Measurements from ENCODE around the gene MB. TPM values are rescaled to one million over a fixed set of nuclear protein-coding genes. Genes with fewer than 3 reads are reported as not detected.

MB gene
- total RNA-seq, 2 experiments from 2014 or later, result not detected

GRCh38 chr22:35628732-35629131, 11.6 kb upstream of the MB start:
- H3K27me3 ChIP-seq (ENCODE audit: control insufficient read depth in 1 of 2, insufficient read depth in 2 of 2, low read length in 2 of 2), result no peaks in the 10 kb centered on the region
- DNase-seq (no peak), ATAC-seq (ENCODE audit: poor library complexity) (no peak)
- no peaks in the 10 kb centered on the region for H3K36me3 ChIP-seq (ENCODE audit: insufficient read depth, low read length)
- H3K9me3 ChIP-seq (ENCODE audit: control insufficient read depth in 1 of 2, insufficient read depth in 1 of 2, low read length in 2 of 2), result no peaks in the 10 kb centered on the region
- no peak overlapping the region for H3K4me3 ChIP-seq (ENCODE audit: low read length)
- Mint-ChIP-seq H3K27me3 (peaks cover 9% of the 10 kb centered on the region), H3K4me1 (ENCODE audit: low read depth) (peaks cover 26% of the 10 kb centered on the region), H3K9me3 (no peaks in the 10 kb centered on the region), H3K4me3 (no peak overlapping the region), H3K27ac (no peak overlapping the region), H3K36me3 (ENCODE audit: low read depth) (no peaks in the 10 kb centered on the region)
- no peak for TF ChIP-seq CTCF (IDR thresholded peaks at IDR 0.05)
- H3K4me1 ChIP-seq (ENCODE audit: insufficient read depth, low read length), result peaks cover 18% of the 10 kb centered on the region
- POLR2A ChIA-PET, result no interaction called here
- intact Hi-C loops (cut with DNase I, micrococcal nuclease), result loop anchor here (1.0 to 5.0 kb wide), 4 partner anchors 34 to 554 kb away; no protein-coding TSS in a partner anchor
- H3K27ac ChIP-seq (ENCODE audit: low read depth in 1 of 2, low read length in 2 of 2), result no peak overlapping the region
- CTCF ChIA-PET, result no interaction called here

GRCh38 chr22:35627267-35628041, 10.3 kb upstream of the MB start:
- H3K36me3 Mint-ChIP-seq (ENCODE audit: low read depth), result no peaks in the 10 kb centered on the region
- Histone ChIP-seq H3K4me1 (ENCODE audit: insufficient read depth, low read length) (peaks cover 21% of the 10 kb centered on the region), H3K36me3 (ENCODE audit: insufficient read depth, low read length) (no peaks in the 10 kb centered on the region), H3K27me3 (ENCODE audit: control insufficient read depth in 1 of 2, insufficient read depth in 2 of 2, low read length in 2 of 2) (no peaks in the 10 kb centered on the region), H3K4me3 (ENCODE audit: low read length) (peak overlapping the region; percentile 54), H3K27ac (ENCODE audit: low read depth in 1 of 2, low read length in 2 of 2) (no peak overlapping the region), H3K9me3 (ENCODE audit: control insufficient read depth in 1 of 2, insufficient read depth in 1 of 2, low read length in 2 of 2) (no peaks in the 10 kb centered on the region)
- ChIA-PET POLR2A (interaction anchor here (0.6 to 1.4 kb wide), 3 partner anchors 21 to 288 kb away, joined by 3 to 7 read pairs (median 3); partner anchors contain the start of gene APOL6), CTCF (interaction anchor here (0.6 to 0.7 kb wide), 2 partner anchors 9 to 92 kb away, joined by 3 to 6 read pairs; no protein-coding TSS in a partner anchor)
- peak overlapping the region; percentile 79 for H3K4me3 Mint-ChIP-seq
- peaks cover 9% of the 10 kb centered on the region for H3K27me3 Mint-ChIP-seq
- peak; percentile 62 for ATAC-seq (ENCODE audit: poor library complexity)
- peaks cover 23% of the 10 kb centered on the region for H3K4me1 Mint-ChIP-seq (ENCODE audit: low read depth)
- TF ChIP-seq CTCF (IDR thresholded peaks at IDR 0.05), result peak; percentile 49
- intact Hi-C loops (cut with DNase I, micrococcal nuclease), result loop anchor here (1.0 to 5.0 kb wide), 6 partner anchors 35 to 555 kb away; no protein-coding TSS in a partner anchor
- H3K27ac Mint-ChIP-seq, result no peak overlapping the region
- H3K9me3 Mint-ChIP-seq, result no peaks in the 10 kb centered on the region
- peak; percentile 26 to 76 (median 45) for DNase-seq

GRCh38 chr22:35625763-35626432, 8.8 kb upstream of the MB start:
- TF ChIP-seq CTCF (IDR thresholded peaks at IDR 0.05), result no peak
- Histone ChIP-seq H3K36me3 (ENCODE audit: insufficient read depth, low read length) (no peaks in the 10 kb centered on the region), H3K9me3 (ENCODE audit: control insufficient read depth in 1 of 2, insufficient read depth in 1 of 2, low read length in 2 of 2) (no peaks in the 10 kb centered on the region), H3K4me3 (ENCODE audit: low read length) (no peak overlapping the region), H3K27ac (ENCODE audit: low read depth in 1 of 2, low read length in 2 of 2) (no peak overlapping the region), H3K27me3 (ENCODE audit: control insufficient read depth in 1 of 2, insufficient read depth in 2 of 2, low read length in 2 of 2) (no peaks in the 10 kb centered on the region), H3K4me1 (ENCODE audit: insufficient read depth, low read length) (peaks cover 21% of the 10 kb centered on the region)
- peaks cover 9% of the 10 kb centered on the region for H3K27me3 Mint-ChIP-seq
- H3K9me3 Mint-ChIP-seq, result no peaks in the 10 kb centered on the region
- ATAC-seq (ENCODE audit: poor library complexity) (no peak), DNase-seq (no peak)
- ChIA-PET POLR2A (no interaction called here), CTCF (no interaction called here)
- no peaks in the 10 kb centered on the region for H3K36me3 Mint-ChIP-seq (ENCODE audit: low read depth)
- intact Hi-C loops (cut with DNase I, micrococcal nuclease), result loop anchor here (2.0 to 5.0 kb wide), 5 partner anchors 36 to 556 kb away; no protein-coding TSS in a partner anchor
- H3K4me3 Mint-ChIP-seq, result no peak overlapping the region
- H3K4me1 Mint-ChIP-seq (ENCODE audit: low read depth), result peaks cover 23% of the 10 kb centered on the region
- H3K27ac Mint-ChIP-seq, result no peak overlapping the region
